Muscle layer of duodenum (tissue), 2 donors: ENCODE data around the gene LRRC39.

Experiments used
- H3K27ac ChIP-seq: one replicate; pipeline ENCODE4 v1.7.0; 2013; ENCODE audit warnings: mild to moderate bottlenecking, low read length
- H3K27me3 ChIP-seq: one replicate; pipeline ENCODE4 v1.7.0; 2013; ENCODE audit warnings: low read depth, mild to moderate bottlenecking, control low read depth, low read length
- H3K36me3 ChIP-seq, 2 donors: one replicate each; pipeline ENCODE4 v1.7.0; 2013; ENCODE audit warnings: low read length in 2 of 2, control low read depth in 1 of 2, mild to moderate bottlenecking in 1 of 2; ENCODE audit not compliant: insufficient read depth in 2 of 2, control insufficient read depth in 1 of 2
- H3K4me1 ChIP-seq, 2 donors: one replicate each; pipeline ENCODE4 v1.7.0; 2013; ENCODE audit warnings: low read length in 2 of 2, mild to moderate bottlenecking in 2 of 2, control low read depth in 1 of 2, moderate library complexity in 1 of 2; ENCODE audit not compliant: insufficient read depth in 2 of 2, control insufficient read depth in 1 of 2
- H3K4me3 ChIP-seq, 2 donors: one replicate each; pipeline ENCODE4 v1.7.0; 2013; ENCODE audit warnings: low read length in 2 of 2, low read depth in 1 of 2, mild to moderate bottlenecking in 1 of 2
- H3K9me3 ChIP-seq, 2 donors: one replicate each; pipeline ENCODE4 v1.7.0; 2013; ENCODE audit warnings: low read length in 2 of 2, control low read depth in 1 of 2, mild to moderate bottlenecking in 1 of 2; ENCODE audit not compliant: control insufficient read depth in 1 of 2
- donor health status: healthy.

Gene LRRC39

GRCh38 chr1:100198596-100198995 lies 20.5 kb upstream of the LRRC39 start:
- Histone ChIP-seq H3K27ac (no peak overlapping the region), H3K27me3 (no peaks in the 10 kb centered on the region), H3K4me3 (no peak overlapping the region), H3K4me1 (no peaks in the 10 kb centered on the region), H3K9me3 (no peaks in the 10 kb centered on the region), H3K36me3 (peaks cover 18 to 27% of the 10 kb centered on the region in 2 donors)

- H3K36me3 ChIP-seq: peaks cover 0 to 5% of the 10 kb centered on the region in 2 donors
- H3K27ac ChIP-seq: no peak overlapping the region
- H3K27me3 ChIP-seq: no peaks in the 10 kb centered on the region
- peaks cover 0 to 18% of the 10 kb centered on the region in 2 donors for H3K4me1 ChIP-seq
- no peak overlapping the region for H3K4me3 ChIP-seq
- peaks cover 0 to 4% of the 10 kb centered on the region in 2 donors for H3K9me3 ChIP-seq
Observed at GRCh38 chr1:100188617-100189016, 10.6 kb upstream of the LRRC39 start.

GRCh38 chr1:100187912-100188311 lies 9.9 kb upstream of the LRRC39 start:
- H3K36me3 ChIP-seq: peaks cover 0 to 5% of the 10 kb centered on the region in 2 donors
- H3K4me3 ChIP-seq: no peak overlapping the region
- no peaks in the 10 kb centered on the region for H3K27me3 ChIP-seq
- H3K9me3 ChIP-seq: peaks cover 0 to 7% of the 10 kb centered on the region in 2 donors
- no peak overlapping the region for H3K27ac ChIP-seq
- H3K4me1 ChIP-seq: peaks cover 0 to 18% of the 10 kb centered on the region in 2 donors

- Histone ChIP-seq H3K36me3 (no peaks in the 10 kb centered on the region), H3K4me3 (no peak overlapping the region), H3K27ac (no peak overlapping the region), H3K9me3 (peaks cover 0 to 7% of the 10 kb centered on the region in 2 donors), H3K27me3 (no peaks in the 10 kb centered on the region), H3K4me1 (peaks cover 0 to 17% of the 10 kb centered on the region in 2 donors)
Observed at GRCh38 chr1:100184536-100184935, 6.5 kb upstream of the LRRC39 start.

GRCh38 chr1:100183370-100183769 lies 5.3 kb upstream of the LRRC39 start:
- H3K4me1 ChIP-seq: peaks cover 0 to 6% of the 10 kb centered on the region in 2 donors
- no peak overlapping the region for H3K27ac ChIP-seq
- no peak overlapping the region for H3K4me3 ChIP-seq
- no peaks in the 10 kb centered on the region for H3K27me3 ChIP-seq
- H3K36me3 ChIP-seq: no peaks in the 10 kb centered on the region
- peaks cover 0 to 7% of the 10 kb centered on the region in 2 donors for H3K9me3 ChIP-seq

- Histone ChIP-seq H3K4me3 (no peak overlapping the region), H3K27me3 (no peaks in the 10 kb centered on the region)
Observed at GRCh38 chr1:100177295-100178041, 588 bp downstream of the LRRC39 start.

GRCh38 chr1:100168051-100168450 lies 10.0 kb downstream of the LRRC39 start:
- Histone ChIP-seq H3K27me3 (no peaks in the 10 kb centered on the region), H3K36me3 (no peaks in the 10 kb centered on the region), H3K27ac (no peak overlapping the region), H3K4me1 (no peaks in the 10 kb centered on the region), H3K9me3 (no peaks in the 10 kb centered on the region), H3K4me3 (no peak overlapping the region)

More at GRCh38 chr1:100177295-100178041, 588 bp downstream of the LRRC39 start:
- Histone ChIP-seq H3K9me3 (no peaks in the 10 kb centered on the region), H3K36me3 (no peaks in the 10 kb centered on the region), H3K4me1 (no peaks in the 10 kb centered on the region), H3K27ac (no peak overlapping the region)

GRCh38 chr1:100164702-100165101 lies 13.4 kb downstream of the LRRC39 start:
- Histone ChIP-seq H3K9me3 (no peaks in the 10 kb centered on the region), H3K4me3 (no peak overlapping the region), H3K27ac (no peak overlapping the region), H3K4me1 (no peaks in the 10 kb centered on the region), H3K27me3 (no peaks in the 10 kb centered on the region), H3K36me3 (no peaks in the 10 kb centered on the region)

- Histone ChIP-seq H3K27ac (no peak overlapping the region), H3K27me3 (no peaks in the 10 kb centered on the region), H3K4me1 (no peaks in the 10 kb centered on the region), H3K36me3 (no peaks in the 10 kb centered on the region), H3K4me3 (no peak overlapping the region), H3K9me3 (no peaks in the 10 kb centered on the region)
Observed at GRCh38 chr1:100164216-100164615, 13.8 kb downstream of the LRRC39 start.

- Histone ChIP-seq H3K27ac (no peak overlapping the region), H3K36me3 (no peaks in the 10 kb centered on the region), H3K4me1 (no peaks in the 10 kb centered on the region), H3K27me3 (no peaks in the 10 kb centered on the region), H3K9me3 (no peaks in the 10 kb centered on the region), H3K4me3 (no peak overlapping the region)
Observed at GRCh38 chr1:100162881-100163280, 15.2 kb downstream of the LRRC39 start.

GRCh38 chr1:100152271-100152670 lies 25.8 kb downstream of the LRRC39 start:
- H3K4me3 ChIP-seq: no peak overlapping the region
- H3K36me3 ChIP-seq: peaks cover 13 to 14% of the 10 kb centered on the region in 2 donors
- no peaks in the 10 kb centered on the region for H3K27me3 ChIP-seq
- H3K9me3 ChIP-seq: no peaks in the 10 kb centered on the region
- H3K27ac ChIP-seq: no peak overlapping the region
- no peaks in the 10 kb centered on the region for H3K4me1 ChIP-seq

GRCh38 chr1:100151679-100152078 lies 26.4 kb downstream of the LRRC39 start:
- Histone ChIP-seq H3K27me3 (no peaks in the 10 kb centered on the region), H3K4me3 (no peak overlapping the region), H3K27ac (no peak overlapping the region), H3K36me3 (peaks cover 13 to 16% of the 10 kb centered on the region in 2 donors), H3K4me1 (no peaks in the 10 kb centered on the region), H3K9me3 (no peaks in the 10 kb centered on the region)
